ENCODE results near the gene MKLN1.
A peak's percentile ranks its signal among the peaks of the same experiment; 100 is the strongest.

MKLN1 gene

GRCh38 chr7:131400681-131401176, 73.1 kb downstream of the MKLN1 start:
- TF ChIP-seq, protein P1, sequence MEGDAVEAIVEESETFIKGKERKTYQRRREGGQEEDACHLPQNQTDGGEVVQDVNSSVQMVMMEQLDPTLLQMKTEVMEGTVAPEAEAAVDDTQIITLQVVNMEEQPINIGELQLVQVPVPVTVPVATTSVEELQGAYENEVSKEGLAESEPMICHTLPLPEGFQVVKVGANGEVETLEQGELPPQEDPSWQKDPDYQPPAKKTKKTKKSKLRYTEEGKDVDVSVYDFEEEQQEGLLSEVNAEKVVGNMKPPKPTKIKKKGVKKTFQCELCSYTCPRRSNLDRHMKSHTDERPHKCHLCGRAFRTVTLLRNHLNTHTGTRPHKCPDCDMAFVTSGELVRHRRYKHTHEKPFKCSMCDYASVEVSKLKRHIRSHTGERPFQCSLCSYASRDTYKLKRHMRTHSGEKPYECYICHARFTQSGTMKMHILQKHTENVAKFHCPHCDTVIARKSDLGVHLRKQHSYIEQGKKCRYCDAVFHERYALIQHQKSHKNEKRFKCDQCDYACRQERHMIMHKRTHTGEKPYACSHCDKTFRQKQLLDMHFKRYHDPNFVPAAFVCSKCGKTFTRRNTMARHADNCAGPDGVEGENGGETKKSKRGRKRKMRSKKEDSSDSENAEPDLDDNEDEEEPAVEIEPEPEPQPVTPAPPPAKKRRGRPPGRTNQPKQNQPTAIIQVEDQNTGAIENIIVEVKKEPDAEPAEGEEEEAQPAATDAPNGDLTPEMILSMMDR (IDR thresholded peaks at IDR 0.05; ENCODE audit: low read depth, low read length): no peak
- DNase-seq (ENCODE audit: extremely low read depth, low read depth): peak; percentile 8

DNA sequence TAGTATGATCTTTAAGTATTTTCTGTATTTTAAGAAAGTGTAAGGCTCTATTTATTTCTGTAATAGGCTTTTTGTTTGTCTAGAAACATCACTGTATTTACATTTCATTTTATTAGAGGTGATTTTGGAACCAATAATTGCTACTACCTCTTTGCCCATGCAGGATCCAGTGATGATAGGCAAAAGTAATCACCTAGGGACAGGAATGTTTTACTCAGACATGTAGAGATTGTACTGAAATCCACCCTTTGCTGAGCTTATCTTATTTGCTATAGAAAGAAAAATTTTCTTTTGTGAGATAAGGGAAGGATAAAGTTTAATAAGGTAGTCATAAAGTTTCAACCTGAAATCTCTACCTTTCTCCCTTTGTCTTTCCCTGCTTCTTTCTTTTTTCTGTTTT, 73.5 kb downstream of the MKLN1 start:
- no peak for DNase-seq (ENCODE audit: extremely low read depth, low read depth)
- TF ChIP-seq, protein P1 (IDR thresholded peaks at IDR 0.05; ENCODE audit: low read depth, low read length): no peak

DNA sequence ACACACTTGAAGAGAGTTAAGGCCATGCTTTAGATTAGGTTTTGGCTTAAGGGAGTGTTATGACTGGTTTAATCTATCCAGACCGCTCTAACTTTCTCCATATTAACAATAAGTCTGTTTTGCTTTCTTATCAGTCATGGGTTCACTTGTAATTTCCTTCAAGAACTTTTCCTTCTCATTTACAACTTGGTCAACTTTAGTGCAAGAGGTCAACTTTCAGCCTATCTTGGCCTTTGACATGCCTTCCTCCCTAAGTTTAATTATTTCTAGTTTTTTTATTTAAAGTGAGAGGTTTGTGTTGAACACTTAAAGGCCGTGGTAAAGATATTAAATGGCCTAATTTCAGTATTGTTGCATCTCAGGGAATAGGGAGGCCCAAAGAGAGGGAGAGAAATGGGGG, 75.6 kb downstream of the MKLN1 start:
- TF ChIP-seq, protein P1 (IDR thresholded peaks at IDR 0.05; ENCODE audit: low read depth, low read length): no peak

DNA sequence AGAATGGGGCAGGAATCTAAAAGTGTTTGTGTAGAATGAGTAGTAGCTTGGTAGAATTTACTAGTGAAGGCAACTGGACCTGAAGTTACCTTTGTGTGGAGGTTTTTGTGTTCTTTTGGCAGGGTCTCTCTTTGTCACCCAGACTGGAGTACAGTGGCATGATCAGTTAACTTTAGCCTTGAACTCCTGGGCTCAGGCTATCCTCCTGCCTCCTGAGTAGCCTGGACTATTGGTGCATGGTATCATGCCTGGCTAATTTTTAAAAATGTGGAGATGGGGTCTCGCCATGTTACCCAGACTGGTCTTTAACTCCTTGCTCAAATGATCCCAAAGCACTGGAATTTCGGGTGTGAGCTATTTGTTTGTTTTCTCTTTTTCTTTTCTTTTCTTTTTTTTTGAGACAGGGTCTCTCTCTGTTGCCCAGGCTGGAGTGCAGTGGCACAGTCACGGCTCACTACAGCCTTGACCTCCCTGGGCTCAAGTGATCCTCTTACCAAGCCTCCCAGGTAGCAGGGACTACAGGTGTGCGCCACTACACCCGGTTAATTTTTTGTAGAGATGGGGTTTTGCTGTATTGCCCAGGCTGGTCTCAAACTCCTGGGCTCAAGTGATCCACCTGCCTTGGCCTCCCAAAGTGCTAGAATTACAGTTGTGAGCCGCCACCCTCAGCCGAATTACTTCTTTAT, 76.7 kb downstream of the MKLN1 start:
- TF ChIP-seq, protein P1 (IDR thresholded peaks at IDR 0.05; ENCODE audit: low read depth, low read length): no peak
- no peak for DNase-seq (ENCODE audit: extremely low read depth, low read depth)

More for the DNA sequence above, 75.6 kb downstream of the MKLN1 start:
- DNase-seq (ENCODE audit: extremely low read depth, low read depth): no peak

GRCh38 chr7:131409129-131409766, 81.6 kb downstream of the MKLN1 start:
- TF ChIP-seq, protein P1 (IDR thresholded peaks at IDR 0.05; ENCODE audit: low read depth, low read length): no peak

DNA sequence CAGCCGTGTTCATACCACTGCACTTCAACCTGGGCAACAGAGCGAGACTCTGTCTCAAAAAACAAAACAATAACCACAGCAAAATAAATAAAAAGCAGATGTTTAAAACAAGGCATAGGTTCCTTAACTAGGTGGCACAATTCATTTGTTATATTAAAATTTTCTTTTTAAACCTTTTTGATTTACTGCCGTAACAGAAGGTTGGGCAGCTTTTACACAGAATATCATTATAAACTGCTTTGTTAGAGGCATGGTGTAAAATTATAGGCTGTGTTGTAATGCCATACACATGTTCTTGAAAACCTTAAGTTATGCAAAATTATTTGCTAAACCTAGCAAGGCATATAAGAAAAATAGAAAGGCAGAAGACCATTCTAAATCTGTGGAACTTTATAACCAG, 84.4 kb downstream of the MKLN1 start:
- DNase-seq (ENCODE audit: extremely low read depth, low read depth): no peak
- TF ChIP-seq, protein P1 (IDR thresholded peaks at IDR 0.05; ENCODE audit: low read depth, low read length): no peak

More at GRCh38 chr7:131409129-131409766, 81.6 kb downstream of the MKLN1 start:
- no peak for DNase-seq (ENCODE audit: extremely low read depth, low read depth)

DNA sequence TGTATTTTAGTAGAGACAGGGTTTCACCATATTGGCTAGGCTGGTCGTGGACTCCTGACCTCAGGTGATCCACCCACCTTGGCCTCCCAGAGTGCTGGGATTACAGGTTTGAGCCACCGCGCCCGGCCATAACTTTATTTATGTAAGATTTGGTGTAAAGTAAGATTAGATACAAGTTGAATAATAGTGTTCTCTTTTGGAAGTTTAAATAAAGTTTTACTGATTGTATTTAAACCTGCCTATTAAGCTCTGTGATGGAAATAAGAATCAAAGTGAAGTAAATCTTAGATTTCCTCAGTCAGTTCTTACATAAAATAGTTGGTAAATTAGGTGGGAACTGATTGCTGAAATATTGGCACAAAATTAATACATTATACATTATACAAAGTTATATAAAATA, 86.0 kb downstream of the MKLN1 start:
- DNase-seq (ENCODE audit: extremely low read depth, low read depth): no peak
- TF ChIP-seq, protein P1 (IDR thresholded peaks at IDR 0.05; ENCODE audit: low read depth, low read length): no peak
